MM.1S (cell line): ENCODE measurements around the gene MAPK10.

Experiments used
- DNase-seq: peaks from one replicate; pipeline ENCODE4 v3.0.0-alpha.2; 2015
- H2AFZ ChIP-seq: fragments of 300-600 bp; sonication (generic); 2 replicates; pipeline ENCODE4 v1.6.0; 2016; ENCODE audit warnings: antibody characterized with exemption, low read length
- H3F3A ChIP-seq: fragments of 300-600 bp; sonication (generic); 2 replicates; pipeline ENCODE4 v1.6.1; 2016; ENCODE audit warnings: mild to moderate bottlenecking, antibody characterized with exemption, low read length, moderate library complexity, mixed read lengths; ENCODE audit not compliant: insufficient read depth
- H3K27ac ChIP-seq: fragments of 300-600 bp; sonication (generic); 2 replicates; pipeline ENCODE4 v1.5.1; 2016; ENCODE audit warnings: mild to moderate bottlenecking, low read length
- H3K27me3 ChIP-seq: fragments of 300-600 bp; sonication (generic); replicated peaks from 2 replicates; pipeline ENCODE4 v1.6.0; 2016; ENCODE audit warnings: low read length; ENCODE audit not compliant: insufficient read depth
- H3K36me3 ChIP-seq: fragments of 300-600 bp; sonication (generic); replicated peaks from 2 replicates; pipeline ENCODE4 v1.6.1; 2016; ENCODE audit warnings: mild to moderate bottlenecking, low read length, mixed read lengths; ENCODE audit not compliant: insufficient read depth
- H3K4me1 ChIP-seq: fragments of 300-600 bp; sonication (generic); 2 replicates; pipeline ENCODE4 v1.6.1; 2016; ENCODE audit warnings: low read length, mixed read lengths
- H3K4me2 ChIP-seq: fragments of 300-600 bp; sonication (generic); 2 replicates; pipeline ENCODE4 v1.6.0; 2016; ENCODE audit warnings: low read depth, low read length
- H3K4me3 ChIP-seq: fragments of 300-600 bp; sonication (generic); 2 replicates; pipeline ENCODE4 v1.5.1; 2016; ENCODE audit warnings: low read length, mixed read lengths
- H3K79me2 ChIP-seq: fragments of 300-600 bp; sonication (generic); 2 replicates; pipeline ENCODE4 v1.6.1; 2016; ENCODE audit warnings: mixed run types, low read length, mixed read lengths
- H3K9ac ChIP-seq: fragments of 300-600 bp; sonication (generic); 2 replicates; pipeline ENCODE4 v1.6.1; 2016; ENCODE audit warnings: low read length, mixed read lengths
- H3K9me2 ChIP-seq: fragments of 300-600 bp; sonication (generic); replicated peaks from 2 replicates; pipeline ENCODE4 v1.6.1; 2016; ENCODE audit warnings: mild to moderate bottlenecking, low read length, mixed read lengths; ENCODE audit not compliant: insufficient read depth
- H3K9me3 ChIP-seq: fragments of 300-600 bp; sonication (generic); replicated peaks from 2 replicates; pipeline ENCODE4 v1.6.1; 2016; ENCODE audit warnings: mild to moderate bottlenecking, low read length, mixed read lengths; ENCODE audit not compliant: insufficient read depth
- H4K20me1 ChIP-seq: fragments of 300-600 bp; sonication (generic); 2 replicates; pipeline ENCODE4 v1.6.1; 2016; ENCODE audit warnings: mild to moderate bottlenecking, low read length, moderate library complexity, mixed read lengths; ENCODE audit not compliant: insufficient read depth
- CTCF ChIP-seq: fragments of 300-600 bp; sonication (generic); IDR thresholded peaks from 2 replicates; pipeline ENCODE4 v1.5.1; 2016; ENCODE audit warnings: antibody characterized with exemption, low read length, mixed read lengths
- EZH2 ChIP-seq: fragments of 300-600 bp; sonication (generic); optimal IDR thresholded peaks from 2 replicates; pipeline ENCODE3; 2017; ENCODE audit warnings: low read depth, mild to moderate bottlenecking, antibody characterized with exemption, low read length, mixed read lengths
- EZH2phosphoT487 ChIP-seq: fragments of 300-600 bp; sonication (generic); IDR thresholded peaks from 2 replicates; pipeline ENCODE4 v1.6.1; 2018; ENCODE audit warnings: antibody characterized with exemption, low read length

MAPK10 gene

GRCh38 chr4:86344127-86344526, 15.7 kb downstream of the MAPK10 start:
- H3F3A ChIP-seq: no peaks in the 10 kb centered on the region
- no peaks in the 10 kb centered on the region for H3K79me2 ChIP-seq
- no peak overlapping the region for H3K27ac ChIP-seq
- H3K36me3 ChIP-seq: no peaks in the 10 kb centered on the region
- no peaks in the 10 kb centered on the region for H4K20me1 ChIP-seq
- TF ChIP-seq EZH2 (no peak), CTCF (no peak), EZH2phosphoT487 (no peak)
- no peak overlapping the region for H3K9ac ChIP-seq
- DNase-seq: no peak
- no peak overlapping the region for H3K4me2 ChIP-seq
- no peaks in the 10 kb centered on the region for H3K4me1 ChIP-seq
- H3K4me3 ChIP-seq: no peak overlapping the region
- H3K9me2 ChIP-seq: no peaks in the 10 kb centered on the region
- H3K9me3 ChIP-seq: no peaks in the 10 kb centered on the region
- no peaks in the 10 kb centered on the region for H3K27me3 ChIP-seq
- H2AFZ ChIP-seq: no peak overlapping the region

- H3K27ac ChIP-seq: no peak overlapping the region
- H3F3A ChIP-seq: no peaks in the 10 kb centered on the region
- H3K79me2 ChIP-seq: no peaks in the 10 kb centered on the region
- no peak overlapping the region for H3K9ac ChIP-seq
- H3K4me2 ChIP-seq: no peak overlapping the region
- no peak overlapping the region for H3K4me3 ChIP-seq
- H4K20me1 ChIP-seq: no peaks in the 10 kb centered on the region
- H2AFZ ChIP-seq: no peak overlapping the region
- H3K9me3 ChIP-seq: no peaks in the 10 kb centered on the region
- no peaks in the 10 kb centered on the region for H3K27me3 ChIP-seq
- no peak for TF ChIP-seq EZH2
- TF ChIP-seq CTCF: no peak
- H3K9me2 ChIP-seq: no peaks in the 10 kb centered on the region
- DNase-seq: no peak
- H3K4me1 ChIP-seq: no peaks in the 10 kb centered on the region
- no peaks in the 10 kb centered on the region for H3K36me3 ChIP-seq
These were observed 20.9 kb downstream of the MAPK10 start for GRCh38 chr4:86338989-86339388.

GRCh38 chr4:86338521-86338920, 21.3 kb downstream of the MAPK10 start:
- Histone ChIP-seq H3F3A (no peaks in the 10 kb centered on the region), H3K4me3 (no peak overlapping the region), H3K36me3 (no peaks in the 10 kb centered on the region), H3K27me3 (no peaks in the 10 kb centered on the region), H3K27ac (no peak overlapping the region), H3K9me3 (no peaks in the 10 kb centered on the region), H3K9me2 (no peaks in the 10 kb centered on the region), H3K4me2 (no peak overlapping the region), H3K79me2 (no peaks in the 10 kb centered on the region), H4K20me1 (no peaks in the 10 kb centered on the region), H3K9ac (no peak overlapping the region), H3K4me1 (no peaks in the 10 kb centered on the region), H2AFZ (no peak overlapping the region)
- DNase-seq: no peak
- TF ChIP-seq CTCF: no peak
- no peak for TF ChIP-seq EZH2
- no peak for TF ChIP-seq EZH2phosphoT487
